PC-3 (cell line): Measurements from ENCODE around the gene RIMBP2. TPM values are rescaled to one million over a fixed set of nuclear protein-coding genes. Genes with fewer than 3 reads are reported as not detected.

ENCODE experiments used
- ATAC-seq: fragments of 200-7000 bp; cut with Tn5 transposase; 2 replicates; pipeline ENCODE4 v1.9.1; 2020; ENCODE audit warnings: mild to moderate bottlenecking, moderate library complexity
- BruUV-seq: library from RNA; stranded (reverse); fragments of 400-500 nt; replicated peaks from 2 replicates; lab custom pipeline; 2021; lab: Mats Ljungman, UMichigan
- CTCF ChIA-PET: fragments of 300-600 bp; sonication (Branson Sonifier 250); formaldehyde crosslinking; loops from one replicate; lab custom pipeline; 2022; ENCODE audit warnings: antibody characterized with exemption; lab: Charles Lee
- POLR2A ChIA-PET: fragments of 300-600 bp; sonication (Branson Sonifier 250); formaldehyde crosslinking; loops from one replicate; lab custom pipeline; 2022; ENCODE audit warnings: antibody characterized with exemption; ENCODE audit not compliant: unreplicated experiment; lab: Charles Lee
- DNase-seq: peaks from one replicate; pipeline ENCODE4 v3.0.0-alpha.2; 2015
- H2AFZ ChIP-seq: fragments of 300-600 bp; sonication (generic); 2 replicates; pipeline ENCODE4 v1.6.0; 2016; ENCODE audit warnings: antibody characterized with exemption, low read length
- H3F3A ChIP-seq: fragments of 300-600 bp; sonication (generic); one replicate; pipeline ENCODE4 v1.6.0; 2017; ENCODE audit warnings: antibody characterized with exemption, low read length, control low read depth, mild to moderate bottlenecking; ENCODE audit not compliant: unreplicated experiment
- H3K27ac ChIP-seq: fragments of 300-600 bp; sonication (generic); 2 replicates; pipeline ENCODE4 v1.5.1; 2016; ENCODE audit warnings: mild to moderate bottlenecking, low read length
- H3K27me3 ChIP-seq: fragments of 300-600 bp; sonication (generic); 2 replicates; pipeline ENCODE4 v1.6.1; 2016; ENCODE audit warnings: low read length, mixed read lengths
- H3K36me3 ChIP-seq: fragments of 300-600 bp; sonication (generic); 2 replicates; pipeline ENCODE4 v1.6.1; 2016; ENCODE audit warnings: low read depth, mixed run types, low read length, mixed read lengths
- H3K4me1 ChIP-seq: fragments of 300-600 bp; sonication (generic); 2 replicates; pipeline ENCODE4 v1.5.1; 2016; ENCODE audit warnings: low read length; ENCODE audit not compliant: insufficient read depth
- H3K4me2 ChIP-seq: fragments of 300-600 bp; sonication (generic); 2 replicates; pipeline ENCODE4 v1.6.0; 2016; ENCODE audit warnings: low read length
- H3K4me3 ChIP-seq: fragments of 300-600 bp; sonication (generic); 2 replicates; pipeline ENCODE4 v1.5.1; 2016; ENCODE audit warnings: mild to moderate bottlenecking, low read length, mixed read lengths
- H3K79me2 ChIP-seq: fragments of 300-600 bp; sonication (generic); 2 replicates; pipeline ENCODE4 v1.6.1; 2017; ENCODE audit warnings: low read length, mixed read lengths
- H3K9ac ChIP-seq: fragments of 300-600 bp; sonication (generic); 2 replicates; pipeline ENCODE4 v1.6.0; 2016; ENCODE audit warnings: mild to moderate bottlenecking, low read length
- H3K9me2 ChIP-seq: fragments of 300-600 bp; sonication (generic); replicated peaks from 2 replicates; pipeline ENCODE4 v1.6.1; 2016; ENCODE audit warnings: mixed run types, low read length, mixed read lengths
- H3K9me3 ChIP-seq: fragments of 300-600 bp; sonication (generic); 2 replicates; pipeline ENCODE4 v1.6.1; 2016; ENCODE audit warnings: low read length, mixed read lengths
- H4K20me1 ChIP-seq: fragments of 300-600 bp; sonication (generic); 2 replicates; pipeline ENCODE4 v1.6.1; 2016; ENCODE audit warnings: low read length, mixed read lengths
- EZH2 ChIP-seq: fragments of 300-600 bp; sonication (generic); IDR thresholded peaks from one replicate; pipeline ENCODE4 v1.6.1; 2017; ENCODE audit warnings: antibody characterized with exemption, mild to moderate bottlenecking, low read length; ENCODE audit not compliant: unreplicated experiment
- EZH2phosphoT487 ChIP-seq: fragments of 300-600 bp; sonication (generic); IDR thresholded peaks from 2 replicates; pipeline ENCODE4 v1.6.1; 2018; ENCODE audit warnings: mild to moderate bottlenecking, antibody characterized with exemption, low read length, borderline replicate concordance
- intact Hi-C: fragments of 100-400 bp; cut with micrococcal nuclease; formaldehyde crosslinking; loops from 2 replicates; pipeline ENCODE4 v1.9.0; 2023
- total RNA-seq: library from RNA; depleted of rRNA; stranded (reverse); fragments of >200 nt; gene quantifications from 2 replicates; pipeline ENCODE4 v1.2.3, GENCODE V29; 2014
- TF ChIP-seq, protein P1 (sequence below): fragments of 300-600 bp; sonication (generic); conservative IDR thresholded peaks from 2 replicates; pipeline ENCODE4 v1.5.1; 2017; ENCODE audit warnings: antibody characterized with exemption, low read depth, mild to moderate bottlenecking, low read length

Gene RIMBP2
- total RNA-seq, 1 experiment from 2014 or later, result not detected

DNA sequence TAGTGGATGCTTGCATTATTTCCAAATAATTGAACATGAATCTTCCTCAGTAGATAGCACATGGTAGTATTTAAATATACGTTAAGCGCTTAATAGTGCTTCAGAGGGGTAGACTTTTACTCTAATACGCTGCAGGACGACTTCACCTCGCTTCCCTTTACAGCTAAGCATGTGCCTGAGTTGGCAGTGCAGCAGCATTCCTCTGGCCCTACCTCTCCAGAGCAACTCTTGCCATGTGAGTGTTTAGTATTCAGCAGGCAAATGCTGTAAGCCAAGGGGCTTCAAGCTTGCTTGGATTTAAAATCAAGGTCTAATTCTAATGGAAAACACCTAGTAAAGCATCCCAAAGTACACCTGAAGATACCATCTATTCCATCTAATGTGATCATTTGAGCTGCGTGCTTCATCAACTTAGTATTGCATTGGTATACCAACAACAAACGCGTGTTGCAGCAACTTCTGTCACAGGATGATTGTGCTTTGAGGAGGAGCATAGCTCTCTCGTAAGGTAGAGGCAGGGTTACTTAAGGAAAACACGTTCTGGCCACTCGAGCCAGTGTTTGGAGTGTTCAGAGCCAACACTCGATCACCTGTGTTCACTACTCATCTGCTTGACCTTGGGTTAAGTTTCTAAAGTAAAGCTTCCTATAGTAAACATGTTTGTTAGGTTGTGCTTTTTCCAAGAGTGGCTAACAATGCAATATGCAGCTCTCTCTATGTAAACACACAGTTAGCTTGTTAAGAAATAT lies 317.8 kb downstream of the RIMBP2 start:
- H3K4me1 ChIP-seq, result no peaks in the 10 kb centered on the region
- ATAC-seq (no peak), DNase-seq (no peak)
- H3F3A ChIP-seq, result no peaks in the 10 kb centered on the region
- H3K9me2 ChIP-seq, result no peaks in the 10 kb centered on the region
- ChIA-PET POLR2A (no interaction called here), CTCF (no interaction called here)
- no peaks in the 10 kb centered on the region for H4K20me1 ChIP-seq
- H3K9ac ChIP-seq, result no peak overlapping the region
- no peaks in the 10 kb centered on the region for H3K79me2 ChIP-seq
- H3K4me2 ChIP-seq, result no peak overlapping the region
- no peaks in the 10 kb centered on the region for H3K27me3 ChIP-seq
- TF ChIP-seq EZH2 (no peak), EZH2phosphoT487 (no peak)
- TF ChIP-seq, protein P1, sequence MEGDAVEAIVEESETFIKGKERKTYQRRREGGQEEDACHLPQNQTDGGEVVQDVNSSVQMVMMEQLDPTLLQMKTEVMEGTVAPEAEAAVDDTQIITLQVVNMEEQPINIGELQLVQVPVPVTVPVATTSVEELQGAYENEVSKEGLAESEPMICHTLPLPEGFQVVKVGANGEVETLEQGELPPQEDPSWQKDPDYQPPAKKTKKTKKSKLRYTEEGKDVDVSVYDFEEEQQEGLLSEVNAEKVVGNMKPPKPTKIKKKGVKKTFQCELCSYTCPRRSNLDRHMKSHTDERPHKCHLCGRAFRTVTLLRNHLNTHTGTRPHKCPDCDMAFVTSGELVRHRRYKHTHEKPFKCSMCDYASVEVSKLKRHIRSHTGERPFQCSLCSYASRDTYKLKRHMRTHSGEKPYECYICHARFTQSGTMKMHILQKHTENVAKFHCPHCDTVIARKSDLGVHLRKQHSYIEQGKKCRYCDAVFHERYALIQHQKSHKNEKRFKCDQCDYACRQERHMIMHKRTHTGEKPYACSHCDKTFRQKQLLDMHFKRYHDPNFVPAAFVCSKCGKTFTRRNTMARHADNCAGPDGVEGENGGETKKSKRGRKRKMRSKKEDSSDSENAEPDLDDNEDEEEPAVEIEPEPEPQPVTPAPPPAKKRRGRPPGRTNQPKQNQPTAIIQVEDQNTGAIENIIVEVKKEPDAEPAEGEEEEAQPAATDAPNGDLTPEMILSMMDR, result no peak
- intact Hi-C loops, result no loop called here
- H3K4me3 ChIP-seq, result no peak overlapping the region
- no TSS peak for BruUV-seq
- H2AFZ ChIP-seq, result no peak overlapping the region
- H3K27ac ChIP-seq, result no peak overlapping the region
- H3K36me3 ChIP-seq, result no peaks in the 10 kb centered on the region
- no peaks in the 10 kb centered on the region for H3K9me3 ChIP-seq

DNA sequence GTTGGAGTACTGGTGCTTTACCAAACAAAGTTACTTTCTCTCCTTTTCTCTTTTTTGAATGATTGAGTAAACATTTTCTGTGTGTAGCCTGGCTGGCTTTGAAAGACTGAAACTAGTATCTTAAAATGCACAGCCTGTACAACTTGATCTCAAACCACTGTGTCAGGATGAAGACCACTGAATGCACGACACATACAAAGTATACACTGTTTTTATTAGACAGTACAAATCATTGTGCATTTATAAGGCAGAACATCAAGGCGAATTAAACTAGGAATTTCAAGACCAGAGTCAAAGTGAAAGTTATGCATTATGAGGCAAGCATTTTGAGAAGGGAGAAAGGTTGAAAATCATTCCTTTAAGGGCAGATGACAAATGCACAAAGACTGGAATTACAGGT lies 319.4 kb downstream of the RIMBP2 start:
- intact Hi-C loops, result no loop called here
- Histone ChIP-seq H3F3A (no peaks in the 10 kb centered on the region), H3K27ac (no peak overlapping the region), H3K4me3 (no peak overlapping the region), H3K9me2 (no peaks in the 10 kb centered on the region), H4K20me1 (no peaks in the 10 kb centered on the region), H2AFZ (no peak overlapping the region), H3K36me3 (no peaks in the 10 kb centered on the region), H3K79me2 (no peaks in the 10 kb centered on the region), H3K9me3 (no peaks in the 10 kb centered on the region), H3K4me1 (no peaks in the 10 kb centered on the region), H3K4me2 (no peak overlapping the region), H3K9ac (no peak overlapping the region), H3K27me3 (no peaks in the 10 kb centered on the region)
- BruUV-seq, result no TSS peak
- POLR2A ChIA-PET, result no interaction called here
- CTCF ChIA-PET, result no interaction called here
- TF ChIP-seq, protein P1, result no peak
- TF ChIP-seq EZH2 (no peak), EZH2phosphoT487 (no peak)
- ATAC-seq (no peak), DNase-seq (no peak)

DNA sequence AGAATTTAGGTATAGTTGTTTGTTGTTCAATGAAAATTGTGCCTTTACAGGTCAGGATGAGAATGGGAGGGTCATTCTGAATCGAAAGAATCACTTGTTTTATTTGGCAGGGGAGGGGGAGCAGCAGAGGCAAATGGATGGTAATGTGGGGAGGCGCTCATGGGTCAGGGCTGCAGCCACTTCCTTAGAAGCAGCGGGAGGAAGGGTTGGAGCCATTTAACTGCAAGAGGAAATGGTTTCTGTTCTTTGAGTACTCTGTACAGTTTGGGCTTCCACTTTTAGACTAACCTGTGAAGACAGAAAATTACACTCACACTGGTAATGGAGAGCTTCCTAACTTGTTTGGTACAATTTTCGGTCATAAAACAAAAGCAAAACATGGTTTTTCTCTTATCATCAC lies 321.2 kb downstream of the RIMBP2 start:
- Histone ChIP-seq H3K27me3 (no peaks in the 10 kb centered on the region), H3K4me3 (no peak overlapping the region), H2AFZ (no peak overlapping the region), H3F3A (no peaks in the 10 kb centered on the region), H3K36me3 (no peaks in the 10 kb centered on the region), H3K27ac (no peak overlapping the region), H4K20me1 (no peaks in the 10 kb centered on the region), H3K9ac (no peak overlapping the region), H3K9me2 (no peaks in the 10 kb centered on the region), H3K79me2 (no peaks in the 10 kb centered on the region), H3K9me3 (no peaks in the 10 kb centered on the region), H3K4me1 (no peaks in the 10 kb centered on the region), H3K4me2 (no peak overlapping the region)
- BruUV-seq, result no TSS peak
- ChIA-PET CTCF (no interaction called here), POLR2A (no interaction called here)
- no peak for TF ChIP-seq EZH2phosphoT487
- no peak for TF ChIP-seq EZH2
- TF ChIP-seq, protein P1, result no peak
- intact Hi-C loops, result no loop called here
- no peak for DNase-seq
- ATAC-seq, result no peak
